Psoas muscle (tissue), 8 donors: ENCODE results near the gene PLEKHG5. TPM values are rescaled to one million over a fixed set of nuclear protein-coding genes. Genes with fewer than 3 reads are reported as not detected.

Experiments used
- ATAC-seq, 4 donors: fragments of 200-7000 bp; cut with Tn5 transposase; one replicate each; pipeline ENCODE4 v1.9.1; 2020; ENCODE audit warnings: moderate library complexity in 3 of 4, mild to moderate bottlenecking in 2 of 4
- DNase-seq, 2 donors: peaks; one replicate each; pipeline ENCODE4 v3.0.0-alpha.2; 2020
- H3K27ac ChIP-seq: fragments of 200-600 bp; one replicate; pipeline ENCODE4 v1.8.0; 2022
- H3K27me3 ChIP-seq, 3 donors: fragments of 200-600 bp in 1 of 3; one replicate each; pipeline versions ENCODE4 v1.6.1 to v1.8.0; 2013 to 2022; ENCODE audit warnings: low read length in 2 of 3, mild to moderate bottlenecking in 2 of 3, moderate library complexity in 1 of 3; ENCODE audit not compliant: insufficient read depth in 3 of 3
- H3K36me3 ChIP-seq, 2 donors: fragments of 200-600 bp in 1 of 2; one replicate each; pipeline versions ENCODE4 v1.6.1 to v1.8.0; 2013 to 2022; ENCODE audit warnings: low read depth in 1 of 2, mild to moderate bottlenecking in 1 of 2, moderate library complexity in 1 of 2; ENCODE audit not compliant: insufficient read depth in 1 of 2
- H3K4me1 ChIP-seq: fragments of 200-600 bp; one replicate; pipeline ENCODE4 v1.8.0; 2022
- H3K4me3 ChIP-seq: fragments of 200-600 bp; one replicate; pipeline ENCODE4 v1.8.0; 2022; ENCODE audit warnings: mild to moderate bottlenecking
- H3K9me3 ChIP-seq: fragments of 200-600 bp; one replicate; pipeline ENCODE4 v1.8.0; 2022
- CTCF ChIP-seq: fragments of 200-600 bp; IDR thresholded peaks from one replicate; pipeline ENCODE4 v1.8.0; 2022; ENCODE audit warnings: antibody characterized with exemption
- WGBS, 3 donors: extraction: QIAGEN DNeasy Blood & Tissue Kit; methylation state at CpG; one replicate each; pipeline versions ENCODE4 v1.1.6 to v1.1.7; 2013; 5-methylcytosine and 5-hydroxymethylcytosine counted together
- intact Hi-C, 2 donors: fragments of 100-400 bp; cut with DNase I; formaldehyde crosslinking; loops; one replicate each; pipeline versions ENCODE4 v1.11.0 to v1.14.2; 2022
- polyA plus RNA-seq, 3 donors: library from polyadenylated mRNA; stranded (reverse); fragments of 200-250 nt; gene quantifications; one replicate each; pipeline ENCODE4 v1.2.3, GENCODE V29; 2013
- total RNA-seq, 4 donors: library from RNA; stranded (reverse); fragmentation: NEBNext Ultra II Directional in 2 of 4; extraction: Animal tissue kit (Norgen Biotek cat#: 25700) in 2 of 4; gene quantifications; one replicate each; pipeline versions ENCODE4 v1.2.1 to v1.2.4, GENCODE V29; 2021 to 2023
- donor health status: healthy with polysubstance abuse.
- donor health status: DM: no; HTN: no; CAD: no; lungs with moderate emphysema.
- donor health status: Bipolar disorder and iron deficiency.
- donor health status: healthy.
- donor health status: DM: yes; HTN: yes; CAD: no.
- donor health status: DM: no; HTN: no; CAD: no.
- donor health status: DM: no; HTN: no; CAD: no.
- donor health status: DM: yes; HTN: yes; CAD: no.

Gene PLEKHG5
- total and polyA plus RNA-seq, 7 donors = 1.5 to 3.3 (median 2.6) TPM

GRCh38 chr1:6485168-6486101 is 6.0 kb downstream of the PLEKHG5 start:
- 8 to 11% (median 9%) methylated on average over 41 to 79 of the region's 80 CpGs for WGBS, 3 donors
- Histone ChIP-seq H3K36me3 (no peaks in the 10 kb centered on the region), H3K4me1 (peaks cover 6% of the 10 kb centered on the region), H3K4me3 (peak overlapping the region; percentile 61), H3K9me3 (no peaks in the 10 kb centered on the region), H3K27ac (peak overlapping the region; percentile 55), H3K27me3 (peaks cover 0 to 29% (median 4%) of the 10 kb centered on the region in 3 donors)
- DNase-seq (no peak), ATAC-seq (no peak)
- intact Hi-C loops = loop anchor here (2.0 to 5.0 kb wide), 3 partner anchors 39 to 162 kb away; no protein-coding TSS in a partner anchor
- no peak for TF ChIP-seq CTCF

- Histone ChIP-seq H3K4me3 (peak overlapping the region; percentile 61), H3K4me1 (no peaks in the 10 kb centered on the region), H3K36me3 (no peaks in the 10 kb centered on the region), H3K27me3 (peaks cover 0 to 23% (median 4%) of the 10 kb centered on the region in 3 donors), H3K27ac (peak overlapping the region; percentile 55), H3K9me3 (no peaks in the 10 kb centered on the region)
- DNase-seq (no peak), ATAC-seq (peak in 1 of 4 donors; percentile 23)
- WGBS, 3 donors = 55 to 59% (median 56%) methylated on average over 5 to 13 of the region's 13 CpGs
- no peak for TF ChIP-seq CTCF
- intact Hi-C loops = loop anchor here in 1 of 2 donors (5.0 kb wide), 1 partner anchor 163 kb away; no protein-coding TSS in a partner anchor
Measured at GRCh38 chr1:6484826-6485167, 6.7 kb downstream of the PLEKHG5 start.

- no peak overlapping the region for H3K27ac ChIP-seq
- H3K4me3 ChIP-seq = no peak overlapping the region
- intact Hi-C loops = no loop called here
Measured at GRCh38 chr1:6483761-6484117, 7.7 kb downstream of the PLEKHG5 start.

GRCh38 chr1:6483017-6483760 is 8.3 kb downstream of the PLEKHG5 start:
- H3K4me3 ChIP-seq = no peak overlapping the region
- ATAC-seq = no peak
- 78 to 85% (median 79%) methylated on average over 14 of the region's 14 CpGs for WGBS, 3 donors
- DNase-seq = no peak
- no peak for TF ChIP-seq CTCF
- intact Hi-C loops = no loop called here
- no peaks in the 10 kb centered on the region for H3K9me3 ChIP-seq
- H3K27ac ChIP-seq = no peak overlapping the region
- H3K4me1 ChIP-seq = no peaks in the 10 kb centered on the region
- H3K36me3 ChIP-seq = no peaks in the 10 kb centered on the region
- peaks cover 0 to 23% (median 4%) of the 10 kb centered on the region in 3 donors for H3K27me3 ChIP-seq

More at GRCh38 chr1:6483761-6484117, 7.7 kb downstream of the PLEKHG5 start:
- no peak for ATAC-seq
- H3K36me3 ChIP-seq = no peaks in the 10 kb centered on the region
- H3K9me3 ChIP-seq = no peaks in the 10 kb centered on the region
- no peak for DNase-seq
- 85 to 93% (median 90%) methylated on average over 7 of the region's 7 CpGs for WGBS, 3 donors
- no peak for TF ChIP-seq CTCF
- H3K27me3 ChIP-seq = peaks cover 0 to 23% (median 4%) of the 10 kb centered on the region in 3 donors
- no peaks in the 10 kb centered on the region for H3K4me1 ChIP-seq
